Karpas-422 (cell line): Measurements from ENCODE around the gene SMIM21. TPM values are rescaled to one million over a fixed set of nuclear protein-coding genes. Genes with fewer than 3 reads are reported as not detected.

ENCODE experiments used
- DNase-seq: peaks from one replicate; pipeline ENCODE4 v3.0.0-alpha.2; 2015
- H2AFZ ChIP-seq: fragments of 200-600 bp; sonication (generic); 2 replicates; pipeline ENCODE4 v1.6.1; 2014; ENCODE audit warnings: antibody characterized with exemption, low read length, mixed read lengths
- H3K27ac ChIP-seq: fragments of 200-600 bp; sonication (generic); 2 replicates; pipeline ENCODE4 v1.5.1; 2014; ENCODE audit warnings: mild to moderate bottlenecking, low read length, moderate library complexity
- H3K27me3 ChIP-seq: fragments of 200-600 bp; sonication (generic); 2 replicates; pipeline ENCODE4 v1.6.1; 2014; ENCODE audit warnings: low read length, mixed read lengths
- H3K36me3 ChIP-seq: fragments of 200-600 bp; sonication (generic); 2 replicates; pipeline ENCODE4 v1.6.1; 2014; ENCODE audit warnings: low read length, mixed read lengths; ENCODE audit not compliant: insufficient read depth
- H3K4me1 ChIP-seq: fragments of 200-600 bp; sonication (generic); 2 replicates; pipeline ENCODE4 v1.6.1; 2014; ENCODE audit warnings: mild to moderate bottlenecking, low read length, mixed read lengths
- H3K4me2 ChIP-seq: fragments of 200-600 bp; sonication (generic); 2 replicates; pipeline ENCODE4 v1.6.1; 2014; ENCODE audit warnings: low read length, low read depth, mild to moderate bottlenecking; ENCODE audit not compliant: poor library complexity, severe bottlenecking
- H3K4me3 ChIP-seq: fragments of 200-600 bp; sonication (generic); 2 replicates; pipeline ENCODE4 v1.5.1; 2014; ENCODE audit warnings: mild to moderate bottlenecking, antibody characterized with exemption, low read length, mixed read lengths
- H3K79me2 ChIP-seq: fragments of 200-600 bp; sonication (generic); 2 replicates; pipeline ENCODE4 v1.6.1; 2014; ENCODE audit warnings: mild to moderate bottlenecking, low read length, mixed read lengths
- H3K9ac ChIP-seq: fragments of 200-600 bp; sonication (generic); 2 replicates; pipeline ENCODE4 v1.6.0; 2014; ENCODE audit warnings: low read length
- H3K9me2 ChIP-seq: fragments of 200-600 bp; sonication (generic), shearing (Covaris generic); replicated peaks from 2 replicates; pipeline ENCODE4 v1.6.0; 2014; ENCODE audit warnings: mild to moderate bottlenecking, low read length, moderate library complexity; ENCODE audit not compliant: insufficient read depth
- H3K9me3 ChIP-seq: fragments of 300-700, 200-600 bp; sonication (generic); 2 replicates; pipeline ENCODE4 v1.6.1; 2014; ENCODE audit warnings: low read length, mixed read lengths
- H4K20me1 ChIP-seq: fragments of 200-600 bp; sonication (generic); 2 replicates; pipeline ENCODE4 v1.6.1; 2014; ENCODE audit warnings: mild to moderate bottlenecking, antibody characterized with exemption, low read length, low read depth; ENCODE audit not compliant: insufficient read depth
- total RNA-seq: library from RNA; depleted of rRNA; stranded (reverse); fragments of >200 nt; shearing (Covaris generic); gene quantifications from 2 replicates; pipeline ENCODE4 v1.2.3, GENCODE V29; 2014; ENCODE audit warnings: low replicate concordance

Gene SMIM21
- total RNA-seq, 1 experiment from 2014 or later: not detected

- no peak overlapping the region for H3K4me3 ChIP-seq
- DNase-seq: no peak
- H3K4me2 ChIP-seq: no peak overlapping the region
- H3K9me2 ChIP-seq: no peaks in the 10 kb centered on the region
- H3K36me3 ChIP-seq: no peaks in the 10 kb centered on the region
- H3K27me3 ChIP-seq: no peaks in the 10 kb centered on the region
- H3K4me1 ChIP-seq: no peaks in the 10 kb centered on the region
- H3K9me3 ChIP-seq: no peaks in the 10 kb centered on the region
- no peak overlapping the region for H2AFZ ChIP-seq
- no peaks in the 10 kb centered on the region for H3K79me2 ChIP-seq
- H3K9ac ChIP-seq: no peak overlapping the region
- H3K27ac ChIP-seq: no peak overlapping the region
- H4K20me1 ChIP-seq: no peaks in the 10 kb centered on the region
These were observed 16.9 kb downstream of the SMIM21 start for GRCh38 chr18:75410611-75411010.

- H4K20me1 ChIP-seq: no peaks in the 10 kb centered on the region
- H2AFZ ChIP-seq: no peak overlapping the region
- H3K27me3 ChIP-seq: no peaks in the 10 kb centered on the region
- H3K27ac ChIP-seq: no peak overlapping the region
- H3K4me1 ChIP-seq: no peaks in the 10 kb centered on the region
- DNase-seq: no peak
- H3K79me2 ChIP-seq: no peaks in the 10 kb centered on the region
- H3K9me2 ChIP-seq: no peaks in the 10 kb centered on the region
- H3K36me3 ChIP-seq: no peaks in the 10 kb centered on the region
- H3K4me2 ChIP-seq: no peak overlapping the region
- no peak overlapping the region for H3K4me3 ChIP-seq
- H3K9me3 ChIP-seq: no peaks in the 10 kb centered on the region
- no peak overlapping the region for H3K9ac ChIP-seq
These were observed 17.7 kb downstream of the SMIM21 start for GRCh38 chr18:75409806-75410205.

- DNase-seq: no peak
- H3K27ac ChIP-seq: no peak overlapping the region
- H3K9ac ChIP-seq: no peak overlapping the region
- no peaks in the 10 kb centered on the region for H3K9me2 ChIP-seq
- H4K20me1 ChIP-seq: no peaks in the 10 kb centered on the region
- H3K9me3 ChIP-seq: no peaks in the 10 kb centered on the region
- H3K36me3 ChIP-seq: no peaks in the 10 kb centered on the region
- no peaks in the 10 kb centered on the region for H3K4me1 ChIP-seq
- no peak overlapping the region for H3K4me2 ChIP-seq
- H3K79me2 ChIP-seq: no peaks in the 10 kb centered on the region
- H3K4me3 ChIP-seq: no peak overlapping the region
- H3K27me3 ChIP-seq: no peaks in the 10 kb centered on the region
- H2AFZ ChIP-seq: no peak overlapping the region
These were observed 18.7 kb downstream of the SMIM21 start for GRCh38 chr18:75408554-75409506.

DNA sequence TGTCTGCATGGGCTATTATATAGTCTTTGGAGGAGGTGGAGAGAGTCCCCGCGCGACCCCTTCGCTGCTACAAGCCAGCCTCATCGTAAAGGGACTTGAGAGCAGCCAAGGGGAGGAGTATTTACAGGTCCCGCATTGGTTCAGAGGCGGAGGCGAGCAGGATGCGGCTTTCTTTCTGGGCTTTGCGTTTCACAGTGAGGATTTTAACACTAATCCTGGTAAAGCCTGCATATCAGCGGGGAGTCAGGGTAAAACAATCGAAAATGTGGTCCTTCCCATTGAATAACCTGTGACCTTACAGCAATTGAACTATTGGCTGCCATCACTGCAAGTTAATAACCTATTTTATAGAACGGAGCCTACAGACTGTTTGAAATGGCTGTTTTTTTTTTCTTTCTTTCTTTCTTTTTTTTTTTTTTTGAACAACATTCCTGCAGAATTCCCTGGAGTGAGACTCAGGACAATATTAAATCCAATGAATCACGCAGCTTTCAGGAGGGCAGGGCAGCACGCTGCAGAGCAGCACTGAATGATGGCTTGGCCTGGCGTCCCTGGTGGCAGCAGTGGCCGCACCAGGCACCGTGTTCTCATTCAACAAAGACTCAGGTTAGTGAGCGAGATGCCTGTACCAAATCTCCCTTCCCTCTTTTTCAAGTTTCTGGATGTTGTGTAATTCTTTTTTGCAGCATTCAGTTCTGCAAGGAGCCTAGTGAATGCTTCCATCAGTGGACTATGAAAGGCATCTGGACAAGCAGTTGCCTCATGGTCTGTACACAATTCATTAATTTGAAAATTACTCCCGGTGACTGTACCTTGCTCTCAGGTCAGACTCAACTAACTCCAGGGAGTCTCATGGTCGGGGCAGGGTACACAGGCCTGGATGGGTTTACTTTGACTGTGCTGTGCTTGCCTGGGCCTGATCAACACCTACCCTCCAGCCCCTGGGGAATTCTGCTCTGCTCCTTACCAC is 19.8 kb downstream of the SMIM21 start:
- no peak for DNase-seq
- no peak overlapping the region for H3K4me3 ChIP-seq
- no peaks in the 10 kb centered on the region for H3K27me3 ChIP-seq
- no peak overlapping the region for H3K9ac ChIP-seq
- no peaks in the 10 kb centered on the region for H3K4me1 ChIP-seq
- H3K27ac ChIP-seq: no peak overlapping the region
- H4K20me1 ChIP-seq: no peaks in the 10 kb centered on the region
- no peak overlapping the region for H3K4me2 ChIP-seq
- H3K79me2 ChIP-seq: no peaks in the 10 kb centered on the region
- H3K9me3 ChIP-seq: no peaks in the 10 kb centered on the region
- no peaks in the 10 kb centered on the region for H3K36me3 ChIP-seq
- no peak overlapping the region for H2AFZ ChIP-seq
- H3K9me2 ChIP-seq: no peaks in the 10 kb centered on the region

GRCh38 chr18:75406491-75407445 is 20.7 kb downstream of the SMIM21 start:
- no peak overlapping the region for H2AFZ ChIP-seq

GRCh38 chr18:75405351-75405750 is 22.2 kb downstream of the SMIM21 start:
- DNase-seq: no peak
- Histone ChIP-seq H4K20me1 (no peaks in the 10 kb centered on the region), H3K4me2 (no peak overlapping the region), H3K9ac (no peak overlapping the region), H3K36me3 (no peaks in the 10 kb centered on the region), H3K27ac (no peak overlapping the region), H3K4me1 (no peaks in the 10 kb centered on the region), H3K27me3 (no peaks in the 10 kb centered on the region), H3K79me2 (no peaks in the 10 kb centered on the region), H3K9me2 (no peaks in the 10 kb centered on the region), H3K4me3 (no peak overlapping the region), H2AFZ (no peak overlapping the region), H3K9me3 (no peaks in the 10 kb centered on the region)

More at GRCh38 chr18:75406491-75407445, 20.7 kb downstream of the SMIM21 start:
- Histone ChIP-seq H3K4me2 (no peak overlapping the region), H3K4me3 (no peak overlapping the region), H4K20me1 (no peaks in the 10 kb centered on the region), H3K27ac (no peak overlapping the region), H3K9me2 (no peaks in the 10 kb centered on the region), H3K79me2 (no peaks in the 10 kb centered on the region), H3K4me1 (no peaks in the 10 kb centered on the region), H3K27me3 (no peaks in the 10 kb centered on the region), H3K9me3 (no peaks in the 10 kb centered on the region), H3K36me3 (no peaks in the 10 kb centered on the region), H3K9ac (no peak overlapping the region)
- DNase-seq: no peak

DNA sequence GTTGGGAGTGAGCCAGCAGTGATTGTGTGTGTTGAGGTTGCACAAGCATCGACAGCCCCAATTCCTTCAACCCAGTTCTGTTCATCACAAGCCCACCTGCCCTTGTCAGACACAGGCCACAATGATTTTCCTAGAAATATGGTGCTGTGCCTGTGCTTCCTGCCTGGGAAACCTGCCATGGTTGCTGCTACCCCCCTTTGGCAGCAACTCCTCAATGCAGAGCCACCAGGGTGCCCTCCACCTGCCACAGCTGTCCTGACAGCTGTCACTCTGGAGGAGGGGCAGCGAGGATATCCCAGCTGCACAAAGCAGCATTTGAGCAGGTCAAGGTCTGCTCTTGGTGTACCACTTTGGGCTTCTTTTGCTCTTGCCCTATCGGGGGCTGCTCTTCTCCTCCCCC is 27.1 kb downstream of the SMIM21 start:
- DNase-seq: no peak
- Histone ChIP-seq H3K4me2 (no peak overlapping the region), H3K27me3 (no peaks in the 10 kb centered on the region), H3K9ac (no peak overlapping the region), H3K9me3 (no peaks in the 10 kb centered on the region), H4K20me1 (no peaks in the 10 kb centered on the region), H3K36me3 (no peaks in the 10 kb centered on the region), H3K4me3 (no peak overlapping the region), H2AFZ (no peak overlapping the region), H3K4me1 (no peaks in the 10 kb centered on the region), H3K79me2 (no peaks in the 10 kb centered on the region), H3K9me2 (no peaks in the 10 kb centered on the region), H3K27ac (no peak overlapping the region)
